Renal cortical epithelial cell (primary cell): ENCODE measurements around the gene LRP5. TPM values are rescaled to one million over a fixed set of nuclear protein-coding genes. Genes with fewer than 3 reads are reported as not detected.

Source experiments
- DNase-seq: peaks from one replicate; pipeline ENCODE4 v3.0.0-alpha.2; 2011; ENCODE audit warnings: low read depth
- total RNA-seq: library from RNA; depleted of rRNA; stranded (reverse); fragments of >200 nt; gene quantifications from 2 replicates; pipeline ENCODE4 v1.2.3, GENCODE V29; 2014

LRP5 gene
- total RNA-seq, 1 donor from 2014 or later = 58.6 TPM

DNA sequence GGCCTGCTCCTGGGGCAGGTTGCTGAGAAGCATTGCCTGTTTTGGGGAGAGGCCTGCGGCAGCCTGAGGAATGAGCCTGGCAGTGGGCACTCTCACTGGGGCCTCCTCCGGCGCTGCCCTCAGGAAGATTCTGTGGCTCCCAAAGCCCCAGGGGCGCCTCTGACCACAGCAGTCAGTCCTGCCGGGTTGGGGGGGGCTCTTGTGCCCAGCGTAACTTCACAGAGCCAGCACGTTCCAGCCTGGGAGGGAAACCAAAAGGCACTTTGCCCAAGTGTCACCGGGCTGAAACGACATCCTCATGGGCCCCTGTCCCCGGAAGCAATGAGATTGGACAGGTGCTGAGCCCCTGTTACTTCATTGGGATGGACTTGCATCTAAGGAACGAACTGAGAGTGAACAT, 4.3 kb upstream of the LRP5 start:
- no peak for DNase-seq

DNA sequence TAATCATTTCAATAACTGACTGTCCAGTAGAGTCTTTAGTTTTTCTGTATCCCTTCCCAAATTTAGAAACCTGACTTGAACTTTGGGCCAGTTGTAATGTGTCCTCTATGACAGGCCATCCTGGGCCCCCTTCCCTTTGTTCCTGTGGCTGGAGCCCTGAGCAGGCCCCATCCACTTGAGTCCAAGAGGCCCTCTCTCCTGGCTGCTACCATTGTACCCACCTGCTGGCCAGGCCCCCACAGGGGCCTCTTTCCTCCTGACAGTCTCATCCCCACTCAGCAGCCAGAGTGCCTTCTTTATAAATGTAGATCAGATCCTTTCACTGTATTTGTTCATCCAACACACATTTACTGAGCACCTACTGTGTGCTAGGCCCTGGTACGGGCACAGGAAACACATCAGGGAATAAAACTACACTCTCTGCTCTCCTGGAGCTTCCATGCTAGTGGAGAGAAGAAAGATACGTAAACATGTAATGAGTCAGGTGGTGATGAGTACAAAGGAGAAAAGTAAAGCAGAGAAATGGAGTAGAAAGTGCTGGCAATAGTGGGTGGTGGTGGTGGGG, 2.7 kb upstream of the LRP5 start:
- no peak for DNase-seq

DNA sequence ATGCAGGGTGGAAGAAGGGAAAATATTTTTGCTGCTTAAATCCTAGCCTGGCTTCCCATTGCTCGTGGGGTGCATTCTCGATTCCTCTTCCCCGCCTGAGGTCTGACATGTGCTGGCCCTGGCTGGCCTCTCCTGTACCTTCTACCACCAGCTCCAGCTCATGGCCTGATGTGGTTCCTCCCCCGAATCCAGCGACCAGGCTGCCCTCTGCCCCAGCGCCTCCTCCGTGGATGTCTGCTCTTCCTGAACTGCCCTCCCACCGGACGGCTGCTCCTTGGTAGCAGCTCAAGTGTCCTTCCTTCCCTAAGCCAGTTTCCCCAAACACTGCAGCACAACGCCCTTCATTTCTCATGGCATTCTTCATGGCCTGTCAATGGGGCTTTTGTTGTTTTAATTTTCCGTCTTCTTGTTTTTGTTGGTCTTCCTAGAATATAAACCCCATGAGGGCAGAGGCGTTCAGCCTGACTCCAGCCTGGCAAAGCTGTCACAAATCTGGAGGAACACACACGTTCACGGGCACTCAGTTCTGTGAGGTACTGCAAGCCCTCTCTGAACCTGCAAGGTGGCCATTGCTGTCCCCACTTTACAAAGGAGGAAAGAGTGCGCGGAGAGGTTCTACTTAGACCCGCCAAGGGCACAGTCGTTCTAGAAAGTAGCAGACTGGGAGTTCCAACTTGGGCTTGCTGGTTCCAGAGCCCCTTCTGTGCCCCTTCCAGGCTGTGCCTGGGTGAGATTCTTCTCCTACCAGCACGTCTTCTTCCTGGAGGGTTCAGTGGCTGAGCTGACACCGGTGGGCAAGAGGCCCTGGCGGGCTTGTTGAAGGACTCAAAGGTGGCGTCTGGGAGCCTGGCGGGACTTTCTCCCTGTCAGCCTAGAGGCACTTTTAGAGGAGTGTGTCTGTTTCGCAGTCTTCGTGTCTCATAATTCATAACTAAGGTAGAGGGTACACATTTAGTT, 953 bp upstream of the LRP5 start:
- no peak for DNase-seq

DNA sequence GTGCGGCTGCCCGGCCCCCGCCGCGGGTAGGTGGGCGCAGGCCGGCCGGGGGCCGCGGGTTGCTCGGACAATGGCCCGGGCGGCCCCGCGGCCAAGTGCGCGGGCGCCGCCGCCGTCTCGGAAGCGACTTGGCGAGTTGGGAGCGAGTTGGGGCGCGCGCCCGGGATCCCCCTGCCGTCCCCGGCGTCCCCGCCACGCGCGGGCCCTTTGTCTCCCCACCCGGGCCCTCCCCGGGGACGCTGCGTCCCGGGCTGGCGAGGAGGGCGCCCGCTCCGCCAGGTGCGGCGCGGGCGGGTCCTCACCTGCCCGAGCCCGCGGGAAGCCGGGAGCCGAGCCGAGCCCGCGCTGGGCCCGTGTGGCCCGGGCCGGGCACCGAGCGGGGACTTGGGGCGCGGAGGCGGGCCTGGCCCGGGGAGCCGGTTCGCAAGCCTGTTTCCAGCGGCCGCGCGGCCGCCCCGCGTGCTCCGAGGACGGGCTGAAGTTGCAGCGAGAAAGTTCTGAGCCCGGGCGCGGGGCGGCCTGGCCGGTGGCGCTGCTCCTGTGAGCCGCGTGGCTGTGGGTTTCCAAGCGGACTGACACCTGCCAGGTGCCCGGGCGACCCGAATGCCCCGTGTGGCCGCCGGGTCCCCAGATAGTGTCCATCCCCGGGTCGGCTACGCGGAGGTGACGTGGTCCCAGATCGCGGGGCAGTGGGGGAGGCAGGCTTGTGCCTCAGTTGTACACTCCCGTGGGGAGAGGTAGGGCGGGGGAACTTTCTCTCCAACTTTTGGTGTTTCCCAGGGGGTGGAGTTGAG, 586 bp downstream of the LRP5 start:
- no peak for DNase-seq

DNA sequence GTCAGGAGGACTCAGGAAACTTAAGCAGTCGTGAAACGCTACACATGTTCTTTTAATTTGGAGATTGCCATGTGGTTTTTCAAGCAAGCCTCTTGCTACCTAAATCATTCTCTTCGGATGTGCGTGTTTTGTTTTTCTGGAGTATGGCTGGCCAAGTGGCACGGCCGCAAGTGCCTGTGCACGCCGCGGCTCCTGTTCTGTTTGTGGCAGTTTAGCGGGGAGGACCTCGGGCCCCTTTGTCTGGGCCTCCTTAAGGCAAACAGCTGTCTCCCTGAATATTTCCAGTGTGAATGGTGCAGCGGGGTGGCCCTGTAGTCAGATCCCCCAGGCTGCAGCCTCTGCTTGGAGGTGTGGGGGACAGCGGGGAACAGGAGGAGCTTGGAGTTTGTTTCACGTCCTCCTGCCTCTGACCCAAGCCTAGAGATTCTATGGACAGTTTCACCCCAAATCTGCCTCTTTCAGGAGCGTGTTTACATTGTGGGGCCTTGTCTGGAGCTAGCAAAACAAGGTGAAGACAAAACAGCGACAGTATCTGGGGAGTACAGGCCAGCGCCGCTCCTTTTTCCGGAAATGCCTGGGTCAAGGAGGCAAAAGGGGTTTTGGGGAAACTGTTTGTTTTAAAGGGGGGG, 1.3 kb downstream of the LRP5 start:
- no peak for DNase-seq

DNA sequence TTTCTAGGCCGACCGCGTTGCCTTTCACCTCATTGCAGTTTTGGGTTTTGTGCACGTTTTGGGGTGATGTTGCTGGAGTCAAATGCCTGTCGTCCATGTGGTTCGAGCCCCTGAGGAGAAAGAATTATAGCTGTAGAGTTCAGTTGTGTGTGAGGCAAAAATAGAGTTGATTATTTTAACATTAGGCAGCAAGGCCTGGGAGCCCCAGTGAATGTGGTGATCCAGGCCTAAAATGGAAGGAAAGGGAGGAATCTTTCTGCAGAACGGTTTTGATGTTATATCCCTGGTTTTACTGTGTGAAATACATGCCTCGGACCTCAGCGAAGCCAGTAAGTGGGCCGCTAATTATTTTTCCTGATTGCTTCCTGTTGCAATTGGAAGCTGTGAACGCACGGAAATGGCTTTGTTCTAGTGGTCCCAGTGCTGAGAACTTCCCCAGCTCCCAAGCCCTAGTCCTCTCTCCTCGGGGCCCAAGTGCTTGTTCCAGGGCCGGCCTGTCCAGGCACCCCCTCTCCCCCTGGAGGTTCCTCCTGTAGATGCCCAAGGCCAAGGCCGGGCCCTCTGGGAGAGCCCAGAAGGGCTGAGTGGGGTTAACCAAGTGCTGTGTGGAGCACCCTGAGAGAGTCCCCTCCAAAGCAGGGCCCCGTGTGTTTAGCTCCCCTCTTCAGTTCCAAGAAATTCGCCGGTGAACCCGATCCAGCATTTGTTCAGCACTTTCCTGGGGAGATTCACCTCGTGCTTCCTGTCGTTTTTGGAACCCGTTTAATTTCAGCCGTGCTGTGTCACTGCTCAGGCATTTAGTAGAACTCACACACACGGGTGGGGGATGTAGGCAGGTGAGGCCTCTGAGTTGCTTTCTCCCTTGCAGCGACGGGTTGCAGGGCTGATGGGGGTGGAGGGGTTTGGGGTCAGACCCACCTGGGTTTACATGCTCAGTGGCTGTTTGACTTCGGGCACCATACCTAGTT, 2.1 kb downstream of the LRP5 start:
- peak; percentile 57 for DNase-seq

DNA sequence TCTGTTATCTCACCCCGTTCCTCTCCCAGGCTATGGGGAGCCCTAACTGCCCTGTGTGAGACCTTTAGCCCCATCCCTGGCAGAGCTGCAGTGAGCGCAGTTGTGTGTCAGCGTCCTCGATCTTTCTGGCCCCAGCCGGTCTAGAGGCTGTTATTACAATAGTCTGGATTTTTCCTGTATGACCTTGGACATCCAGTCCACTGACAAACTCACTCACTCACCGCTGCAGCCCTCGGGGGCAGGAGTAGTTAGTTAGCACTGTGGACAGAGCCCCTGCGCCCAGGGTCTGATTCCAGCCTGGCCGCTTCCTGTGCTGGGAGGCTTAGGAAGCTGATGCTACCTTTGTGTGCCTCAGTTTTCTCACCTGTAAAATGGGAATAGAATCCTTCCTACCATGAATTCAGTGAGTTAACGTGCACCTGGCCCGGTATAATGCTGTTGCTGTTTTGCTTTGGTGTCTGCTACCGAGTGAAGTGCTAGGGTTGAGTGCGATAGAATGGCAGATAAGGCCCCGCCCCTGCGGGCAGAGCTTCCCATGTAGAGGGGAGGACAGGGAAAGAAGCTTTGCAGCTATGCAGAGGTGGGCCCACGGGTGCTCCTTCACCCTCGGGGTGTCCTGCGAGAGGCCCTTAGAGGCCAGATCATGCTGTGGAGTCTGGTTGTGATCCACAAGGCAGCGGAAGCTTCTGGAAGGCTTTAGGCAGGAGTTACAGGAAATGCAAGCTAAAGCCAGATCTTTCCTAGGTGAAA, 3.0 kb downstream of the LRP5 start:
- DNase-seq = peak; percentile 66

DNA sequence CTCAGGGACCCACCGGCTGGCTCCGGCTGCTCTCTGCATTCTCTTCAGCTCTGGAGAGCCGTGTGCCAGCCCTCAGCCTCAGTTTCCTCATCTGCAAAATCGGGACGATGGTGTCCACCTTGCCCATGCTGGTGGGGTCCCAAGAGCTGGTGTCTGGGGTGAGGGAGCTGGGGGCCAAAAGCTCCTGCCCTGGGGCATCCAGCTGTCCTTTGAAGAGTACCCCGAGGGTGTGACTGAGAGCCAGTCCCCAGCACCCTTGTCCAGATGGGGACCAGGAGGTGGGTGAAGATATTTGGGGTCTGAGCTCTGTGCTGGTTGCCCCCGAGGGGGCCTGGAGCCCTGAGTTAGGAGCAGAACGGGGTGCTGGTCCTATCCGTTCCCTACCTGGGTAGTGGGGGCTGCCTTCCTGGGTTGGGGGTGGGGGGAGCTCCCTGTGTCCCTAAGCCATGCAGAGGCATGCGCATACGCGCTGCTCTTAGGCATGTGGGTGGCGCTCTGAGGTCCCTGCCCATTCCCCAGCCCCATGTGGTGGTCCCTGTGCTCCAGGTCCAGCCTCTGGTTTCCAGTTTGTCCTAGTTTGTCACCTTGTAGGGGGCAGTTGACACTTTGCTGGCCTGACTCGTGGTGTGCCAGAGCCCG, 4.9 kb downstream of the LRP5 start:
- no peak for DNase-seq

DNA sequence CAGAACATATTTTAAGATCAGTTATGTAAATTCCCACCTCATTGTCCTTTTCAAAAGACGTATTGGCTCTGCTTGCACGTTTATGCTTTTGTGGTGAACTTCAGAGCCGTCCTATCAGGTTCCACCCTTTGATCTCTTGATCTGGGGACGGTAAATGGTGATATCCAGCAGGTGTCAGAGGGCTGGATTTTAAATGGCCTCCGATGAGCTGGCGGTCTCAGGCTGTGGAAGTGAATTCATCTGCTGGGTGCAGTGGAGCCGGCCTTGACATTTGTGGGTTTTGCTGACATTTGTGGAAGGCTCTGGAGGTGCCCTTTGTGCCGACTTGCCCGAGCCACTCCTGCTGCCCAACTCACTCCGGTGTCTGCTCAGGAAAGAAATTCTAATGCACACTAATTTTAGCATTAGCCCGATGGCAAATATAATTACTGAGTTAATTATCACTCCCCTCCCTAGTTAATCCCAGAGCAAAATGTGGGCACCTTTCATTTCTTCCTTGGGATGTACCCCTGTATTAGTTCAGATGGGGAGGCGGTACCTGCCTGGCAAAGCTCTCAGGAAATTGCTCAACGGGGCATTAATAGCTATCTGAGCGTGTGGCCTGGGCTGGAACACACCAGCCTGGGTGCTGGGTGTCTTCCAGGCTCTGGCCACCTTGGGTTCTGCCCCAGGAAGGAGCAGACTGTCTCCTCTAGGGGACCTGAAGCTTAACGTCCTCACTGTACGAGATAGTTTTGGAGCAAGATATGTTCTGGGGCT, 9.1 kb downstream of the LRP5 start:
- peak; percentile 33 for DNase-seq

DNA sequence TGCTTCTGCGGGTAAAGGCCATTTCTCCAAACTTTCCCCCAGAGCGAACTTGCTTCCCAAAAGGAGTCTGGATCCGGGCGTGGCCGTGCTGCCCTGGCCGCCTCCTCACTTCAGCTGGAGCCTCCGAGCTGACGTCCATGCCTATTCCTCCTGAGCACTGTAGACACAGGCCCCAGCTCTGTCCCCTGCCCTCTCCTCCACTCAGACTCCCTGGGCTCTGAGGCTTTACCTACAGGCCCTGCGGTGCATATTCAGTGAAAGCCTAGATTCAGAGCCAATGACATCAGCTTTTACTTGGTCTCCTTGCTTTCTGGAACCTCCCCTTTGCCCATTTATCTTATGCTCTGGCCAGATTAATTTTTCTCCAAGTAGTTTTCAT, 9.7 kb downstream of the LRP5 start:
- DNase-seq = no peak

DNA sequence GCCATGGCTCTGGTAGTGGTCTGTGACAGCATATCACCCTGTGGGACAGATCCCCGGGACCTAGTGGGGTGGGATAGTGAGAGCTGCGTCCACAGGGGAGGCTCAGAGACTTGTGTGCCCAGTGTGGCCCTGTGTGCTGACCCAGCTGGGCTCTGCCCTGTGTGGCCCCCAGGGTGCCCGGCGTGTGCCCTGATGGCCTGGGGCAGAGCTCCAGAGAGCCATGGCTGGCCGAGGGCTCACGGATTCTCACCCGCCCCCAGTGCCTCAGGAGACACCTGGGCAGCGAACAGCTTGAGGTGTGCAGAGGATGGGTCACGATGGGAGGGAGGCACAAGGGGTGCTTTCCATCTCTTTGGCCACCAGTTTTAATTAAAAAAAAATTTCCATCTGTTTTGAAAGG, 11.8 kb downstream of the LRP5 start:
- DNase-seq = no peak

DNA sequence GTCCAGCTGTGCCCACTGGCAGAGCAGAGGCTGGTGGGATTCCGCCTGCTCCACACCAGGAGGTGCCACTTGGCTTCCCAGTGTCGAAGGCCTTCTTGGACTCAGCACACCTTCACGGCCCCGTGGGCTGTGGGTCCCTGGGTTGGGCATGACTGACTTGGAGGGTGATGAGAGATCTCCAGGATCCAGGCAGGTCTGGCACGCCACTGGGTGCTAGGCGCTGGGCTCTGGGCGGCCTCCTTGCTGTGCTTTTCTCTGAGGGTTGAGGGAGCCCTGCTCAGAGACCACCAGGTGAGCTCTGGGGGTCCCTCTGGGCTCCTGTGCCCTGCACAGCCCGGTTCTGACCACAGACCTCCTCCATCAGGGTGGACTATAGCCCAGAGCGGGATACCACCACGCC, 12.3 kb downstream of the LRP5 start:
- DNase-seq = no peak

DNA sequence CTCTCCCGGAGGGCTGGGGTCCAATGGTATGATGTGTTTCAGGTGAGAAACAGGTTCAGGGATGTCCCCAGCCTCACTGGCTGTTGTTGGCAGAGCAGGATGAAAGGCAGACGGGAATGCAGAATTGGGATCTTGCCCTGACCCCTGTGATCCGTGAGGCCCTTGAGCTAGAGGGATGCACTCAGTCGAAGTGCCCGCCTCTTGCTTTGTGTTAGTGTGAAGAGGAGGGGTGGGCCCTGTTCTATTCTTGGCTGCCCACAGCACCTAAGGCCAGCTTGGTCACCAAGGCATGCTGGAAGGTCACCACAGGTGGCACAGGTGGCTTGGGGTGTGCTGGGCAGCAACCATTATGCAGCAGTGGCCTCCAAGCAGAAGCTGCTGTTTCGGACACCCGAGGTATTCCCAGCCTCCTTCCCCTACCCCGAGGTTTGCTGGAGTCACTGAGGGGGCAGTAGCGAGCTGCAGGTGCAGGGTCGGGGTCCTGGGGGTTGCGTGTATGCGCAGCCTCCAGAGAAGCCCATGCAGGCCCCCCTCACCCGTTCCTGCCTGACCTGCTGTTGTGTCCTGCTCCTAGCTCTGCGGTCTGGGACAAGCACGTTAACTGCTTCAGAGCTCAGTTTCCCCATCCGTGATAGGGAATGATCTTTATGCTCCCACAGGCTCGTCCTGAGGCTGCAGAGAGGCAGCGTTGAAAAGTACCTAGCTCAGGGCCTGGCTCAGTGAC, 13.0 kb downstream of the LRP5 start:
- no peak for DNase-seq

DNA sequence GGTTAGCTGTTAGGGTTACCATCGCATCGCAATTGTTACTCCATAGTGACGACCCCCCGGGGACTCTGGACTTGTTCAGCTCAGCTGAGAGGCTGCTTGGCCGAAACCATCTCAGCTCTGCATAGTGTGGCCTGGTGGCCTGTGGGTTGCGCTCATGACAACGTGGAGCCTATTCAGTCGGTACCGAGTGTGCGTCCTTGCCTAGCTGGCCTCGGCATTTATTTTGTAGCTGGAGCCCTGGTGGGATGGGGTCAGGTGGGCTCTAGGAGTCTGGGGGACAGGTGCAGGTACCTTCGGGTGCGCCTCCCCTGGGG, 13.5 kb downstream of the LRP5 start:
- DNase-seq = no peak

DNA sequence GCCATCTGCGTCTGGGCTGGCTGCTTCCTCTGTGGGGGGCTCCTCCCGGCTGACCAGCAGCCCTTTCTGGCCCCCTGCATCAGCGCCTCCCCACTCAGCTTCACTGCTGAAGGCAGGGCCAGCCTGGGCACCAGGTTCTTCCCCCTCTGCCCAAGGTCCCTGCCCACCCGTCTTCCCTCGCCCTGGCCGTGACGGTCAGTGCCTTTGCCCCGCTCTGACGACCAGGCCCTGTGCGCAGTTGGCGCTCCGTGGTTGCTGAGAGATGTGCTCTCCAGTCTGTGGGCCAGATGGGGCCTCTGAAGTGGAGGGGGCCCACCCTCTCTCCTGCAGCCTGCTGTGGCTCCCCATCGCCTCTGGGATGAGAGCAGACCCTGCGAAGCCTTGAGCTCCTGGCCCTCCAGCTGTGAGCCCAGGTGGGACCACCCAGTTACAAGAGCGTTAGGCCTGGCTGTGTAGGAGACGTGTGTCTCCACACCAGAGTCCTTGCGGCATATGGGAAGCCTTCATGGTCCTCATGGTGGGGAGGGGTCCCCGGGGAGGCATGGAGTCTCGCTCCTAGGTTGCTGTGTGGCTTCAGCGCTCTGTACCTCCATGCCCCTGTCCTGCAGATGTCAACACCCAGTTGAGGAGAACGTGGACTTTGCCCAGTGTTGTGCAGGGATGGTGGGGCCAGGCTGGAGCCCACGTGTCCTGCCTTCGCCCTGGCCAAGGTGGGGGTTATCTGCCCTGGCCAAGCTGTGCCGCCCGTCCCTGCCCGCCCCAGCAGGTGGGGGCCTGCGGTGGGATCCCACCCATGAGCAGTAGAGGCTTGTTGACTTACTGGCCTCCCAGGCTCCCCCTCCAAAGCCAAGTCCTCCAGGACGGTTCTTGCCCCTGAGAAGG, 14.2 kb downstream of the LRP5 start:
- no peak for DNase-seq

DNA sequence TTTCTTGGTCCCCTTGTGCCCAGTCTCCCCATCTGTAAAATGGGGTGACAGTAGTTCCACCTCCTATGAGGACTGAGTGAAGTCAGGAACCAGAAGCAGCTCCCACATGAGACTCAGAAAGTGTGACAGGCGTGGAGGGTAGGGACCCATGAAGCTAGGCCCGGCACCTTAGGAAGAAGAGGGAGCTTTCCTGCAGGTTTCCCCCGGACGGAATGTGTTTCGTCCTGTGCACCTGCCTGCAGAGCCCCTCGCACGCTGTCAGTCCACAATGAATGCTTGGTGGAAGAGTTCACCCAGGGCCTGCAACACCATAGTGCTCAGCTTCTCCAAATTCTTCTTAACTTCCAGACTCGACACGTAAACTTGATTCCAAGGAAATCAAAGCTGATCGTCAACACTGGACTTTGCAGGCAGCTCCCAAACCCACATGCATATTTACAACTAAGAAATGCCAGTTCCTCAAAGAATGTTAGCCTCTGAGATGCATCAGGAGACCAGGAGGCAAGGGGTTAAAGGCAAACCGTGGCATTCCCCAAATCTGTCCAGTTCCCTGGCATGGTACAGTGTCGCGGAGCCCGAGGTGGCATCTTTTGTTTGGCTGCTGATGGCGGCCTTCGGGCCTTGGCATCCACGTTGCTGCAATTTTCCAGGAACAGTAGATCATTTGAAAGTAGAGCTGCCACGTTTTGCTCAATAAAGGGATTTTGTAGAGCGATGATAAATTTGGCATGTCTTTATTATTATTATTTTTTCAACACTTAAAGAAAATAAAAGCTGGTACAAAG, 15.4 kb downstream of the LRP5 start:
- DNase-seq = no peak
